KG1 (cell line): Measurements from ENCODE around the gene CDKAL1.
"Not testable (repeated sequence)": the region's sequence is repeated elsewhere in the genome, so short reads cannot be mapped to it uniquely, and the experiment has no call there.

Experiments
- DNase-seq: peaks from one replicate; lab custom pipeline; 2025; lab: John Stamatoyannopoulos, UW

CDKAL1 gene

GRCh38 chr6:21180155-21180554 is 645.9 kb downstream of the CDKAL1 start:
- no peak for DNase-seq

DNA sequence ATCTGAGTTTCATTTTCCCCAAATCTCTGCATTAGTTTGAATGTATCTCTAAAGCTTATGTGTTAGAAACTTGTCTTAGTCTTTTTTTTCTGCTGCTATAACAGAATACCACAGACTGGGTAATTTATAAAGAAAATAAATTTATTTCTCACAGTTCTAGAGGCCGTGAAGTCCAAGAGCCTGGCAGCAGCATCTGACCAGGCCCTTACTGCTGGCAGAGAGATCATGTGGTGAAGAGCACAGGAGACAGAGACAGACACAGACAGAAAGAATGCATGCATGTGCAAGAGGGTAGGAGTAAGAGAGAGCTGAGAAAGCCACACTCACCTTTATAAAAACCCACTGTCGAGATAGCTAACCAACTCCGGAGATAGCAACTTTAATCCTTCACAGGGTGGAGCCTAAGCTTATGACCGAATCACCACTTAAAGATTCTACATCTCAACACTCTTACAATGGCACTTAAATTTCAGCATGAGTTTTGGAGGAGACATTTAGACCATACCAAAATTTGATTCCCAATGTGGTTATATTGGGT is 646.6 kb downstream of the CDKAL1 start:
- no peak for DNase-seq

DNA sequence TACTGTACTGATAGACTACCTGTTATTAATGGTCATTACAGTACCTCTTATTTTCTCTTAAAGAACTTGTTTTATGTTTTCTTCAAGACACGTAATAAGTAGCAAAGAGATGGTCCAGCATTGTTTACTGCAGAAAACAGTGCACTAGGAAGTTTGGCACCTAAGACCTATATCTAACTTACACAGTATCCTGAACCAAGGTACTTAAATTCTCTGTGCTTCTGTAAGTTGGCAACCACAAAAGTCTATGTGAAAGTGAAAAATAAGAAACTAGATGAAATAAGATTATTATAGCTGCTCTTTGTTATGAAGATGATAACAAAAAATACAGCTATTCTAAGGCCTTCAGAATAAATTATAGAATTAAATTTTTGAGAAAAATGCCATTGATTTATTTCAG is 647.6 kb downstream of the CDKAL1 start:
- no peak for DNase-seq

DNA sequence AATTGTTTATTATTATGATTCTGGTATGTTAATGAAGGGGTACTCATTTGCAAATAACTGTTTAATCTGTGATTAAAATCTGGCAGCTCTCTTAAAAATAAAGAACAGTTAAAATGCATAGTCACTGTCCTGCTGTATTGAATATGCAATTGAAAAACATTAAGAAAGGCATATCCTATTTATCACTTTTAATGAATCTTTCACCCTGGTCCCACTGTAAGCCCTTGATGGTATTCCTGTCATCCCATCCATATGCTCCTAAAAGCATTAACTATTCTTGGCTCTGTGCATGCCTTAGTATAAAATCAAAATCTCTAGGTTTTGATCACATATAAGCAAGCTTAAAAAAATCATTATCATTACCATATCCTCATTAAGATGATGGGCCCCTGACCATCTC is 648.3 kb downstream of the CDKAL1 start:
- DNase-seq, result no peak

DNA sequence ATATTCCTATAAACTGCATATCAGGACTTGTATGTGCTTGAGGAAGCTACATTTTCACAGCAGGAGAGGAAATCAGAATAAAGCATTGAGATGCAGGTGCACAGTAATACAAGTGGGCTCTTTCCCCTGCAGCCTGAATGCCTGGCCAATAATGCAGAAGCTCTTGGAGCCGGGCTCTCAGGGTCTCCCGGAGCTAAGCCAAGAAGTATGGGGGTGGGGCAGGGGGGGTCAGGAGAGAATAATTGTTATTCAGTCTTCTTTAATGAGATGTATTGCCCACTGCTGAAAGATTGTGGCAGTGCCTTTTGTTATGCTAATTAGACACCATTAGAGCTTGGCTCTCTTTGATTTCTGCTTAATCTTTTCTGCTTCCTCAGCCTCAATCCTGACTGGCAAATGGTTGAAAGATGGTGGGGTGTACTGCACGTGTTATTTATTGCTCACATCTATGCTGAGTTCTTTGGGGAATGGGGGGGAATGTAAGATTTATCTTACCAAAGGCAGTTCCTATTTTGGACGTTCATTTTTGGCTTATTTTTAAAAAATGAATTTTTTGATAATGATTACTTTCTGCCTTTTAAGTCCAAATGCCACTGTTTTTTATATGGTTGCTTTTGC is 651.7 kb downstream of the CDKAL1 start:
- DNase-seq, result no peak

DNA sequence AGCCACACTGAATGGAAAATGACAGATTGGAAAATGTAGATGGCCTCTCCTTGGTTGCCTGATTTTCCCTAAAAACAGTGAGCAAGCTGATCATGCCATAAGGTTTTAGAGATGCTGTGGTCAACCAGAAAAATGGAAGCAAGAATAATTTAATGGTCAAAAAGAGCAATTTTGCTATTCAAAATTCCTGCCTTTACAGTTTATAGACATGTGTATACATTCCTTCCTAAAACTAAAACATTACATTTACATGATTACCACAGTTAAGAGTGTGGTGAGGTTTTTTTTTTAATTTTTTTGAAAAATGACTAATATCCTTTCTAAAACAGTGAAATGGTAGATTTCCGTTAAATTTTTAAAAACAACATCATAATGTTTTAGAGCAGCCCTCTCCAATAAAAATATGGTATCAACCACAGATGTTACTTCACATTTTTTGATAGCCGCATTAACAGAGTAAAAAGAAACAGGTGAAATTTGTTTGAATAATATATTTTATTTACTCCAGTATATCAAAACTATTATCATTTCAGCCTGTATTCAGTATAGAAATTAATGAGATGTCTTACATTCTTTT is 652.3 kb downstream of the CDKAL1 start:
- DNase-seq, result no peak

DNA sequence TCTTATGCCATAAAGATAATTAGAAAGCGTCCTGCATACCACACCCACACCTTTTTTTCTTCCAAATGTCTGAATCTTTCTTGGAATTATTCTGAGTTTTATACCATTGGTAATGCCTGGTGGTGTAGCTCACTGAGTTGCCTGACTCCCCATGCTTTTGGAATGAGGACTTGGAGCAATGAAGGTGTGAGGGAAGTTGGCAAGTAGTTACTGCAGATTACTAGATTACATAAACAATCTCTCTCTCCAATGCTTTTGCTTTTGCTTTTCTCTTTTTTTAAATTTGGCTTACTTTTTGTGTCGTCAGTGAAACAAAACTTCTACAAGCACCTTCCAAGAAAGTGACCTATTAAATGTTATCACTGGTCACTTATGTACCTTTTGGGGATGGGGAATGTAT is 653.2 kb downstream of the CDKAL1 start:
- DNase-seq, result no peak

DNA sequence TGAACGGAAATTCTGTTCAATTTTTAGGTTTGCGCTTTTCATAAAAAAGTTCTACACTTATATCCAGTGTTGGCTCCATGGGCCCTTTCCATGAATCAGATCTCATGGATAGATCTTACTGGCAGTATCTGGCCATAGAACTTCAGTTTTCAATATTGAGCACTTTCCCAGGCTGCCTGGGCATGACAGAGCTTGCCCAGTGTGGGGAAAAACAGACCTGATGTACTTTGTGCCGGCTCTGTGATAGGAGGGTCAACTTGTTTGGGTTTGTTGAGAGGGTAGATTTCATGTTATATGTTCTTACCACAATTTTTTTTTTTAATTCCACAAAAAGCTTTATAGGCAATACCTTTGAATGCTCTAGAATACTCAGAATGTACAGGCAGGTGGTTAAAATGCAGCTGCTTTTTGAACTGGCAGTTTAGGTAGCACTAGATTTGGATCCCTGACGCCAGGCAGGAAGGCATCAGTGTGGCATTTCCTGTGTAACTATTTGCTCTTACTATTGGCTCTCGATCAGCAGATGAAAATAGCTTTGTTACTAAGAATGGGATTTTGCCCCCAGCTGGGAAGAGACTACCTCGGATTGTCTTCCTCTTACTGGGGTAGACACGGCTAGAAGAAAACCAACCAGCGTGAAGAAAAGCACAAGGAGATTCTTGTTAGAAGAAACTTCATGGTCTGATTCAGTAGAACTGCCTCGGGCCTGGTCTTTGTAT is 654.4 kb downstream of the CDKAL1 start:
- DNase-seq, result no peak

GRCh38 chr6:21189759-21190158 is 655.5 kb downstream of the CDKAL1 start:
- no peak for DNase-seq

GRCh38 chr6:21190701-21191100 is 656.4 kb downstream of the CDKAL1 start:
- no peak for DNase-seq

GRCh38 chr6:21193790-21194475 is 659.7 kb downstream of the CDKAL1 start:
- no peak for DNase-seq

GRCh38 chr6:21195301-21195700 is 661.0 kb downstream of the CDKAL1 start:
- not testable (repeated sequence) for DNase-seq

- no peak for DNase-seq
These were observed 663.9 kb downstream of the CDKAL1 start for GRCh38 chr6:21198032-21198640.

DNA sequence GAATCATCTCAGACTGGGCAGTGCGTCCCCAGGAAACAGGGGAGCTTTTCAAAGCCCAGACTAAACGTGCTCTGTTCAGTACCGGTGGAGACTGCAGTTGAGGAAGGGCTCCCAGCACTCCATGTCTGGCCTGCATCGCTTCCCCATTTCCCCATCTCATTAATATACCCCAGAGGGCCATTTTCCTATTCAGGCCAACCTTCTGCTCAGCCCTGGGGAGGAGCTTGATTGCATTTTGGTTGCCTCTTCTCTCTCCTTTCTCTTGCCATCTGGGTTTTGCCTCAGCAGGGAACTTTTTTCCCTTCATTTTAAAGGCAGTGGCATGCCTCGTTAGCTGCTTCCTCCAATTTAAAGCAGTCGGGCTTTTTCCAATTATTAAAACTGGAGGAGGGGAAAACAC is 665.0 kb downstream of the CDKAL1 start:
- no peak for DNase-seq

- no peak for DNase-seq
These were observed 666.0 kb downstream of the CDKAL1 start for GRCh38 chr6:21200134-21200870.

DNA sequence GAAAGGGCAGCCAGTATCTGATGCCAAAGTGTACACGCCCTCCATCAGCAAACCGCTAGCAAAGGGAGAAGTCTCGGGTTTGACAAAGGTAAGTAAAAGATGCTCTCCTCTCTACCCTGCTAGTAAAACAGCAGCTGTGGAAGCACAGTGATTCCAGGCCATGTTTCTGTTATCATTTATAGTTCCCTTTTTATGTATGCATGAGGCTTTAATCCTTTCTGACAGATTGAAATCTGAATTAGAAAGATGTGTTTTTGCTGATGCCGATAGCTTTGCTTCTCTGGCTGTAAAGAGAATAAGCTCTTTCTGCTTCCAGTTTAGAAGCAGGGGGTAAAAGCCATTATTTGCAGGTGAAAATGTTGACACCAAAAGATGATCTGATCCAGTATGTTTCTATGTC is 666.9 kb downstream of the CDKAL1 start:
- no peak for DNase-seq

GRCh38 chr6:21201637-21202350 is 667.5 kb downstream of the CDKAL1 start:
- DNase-seq, result no peak

GRCh38 chr6:21202521-21202920 is 668.3 kb downstream of the CDKAL1 start:
- no peak for DNase-seq

GRCh38 chr6:21204951-21205350 is 670.7 kb downstream of the CDKAL1 start:
- DNase-seq, result no peak

GRCh38 chr6:21208081-21208795 is 674.0 kb downstream of the CDKAL1 start:
- DNase-seq, result no peak
